ENCODE data around the gene GSTCD.

Gene GSTCD

GRCh38 chr4:105807496-105807895, 98.9 kb downstream of the GSTCD start:
- Histone ChIP-seq H3K27me3 (replicated peaks; ENCODE audit: control insufficient read depth, insufficient read depth, low read length) (no peaks in the 10 kb centered on the region), H3K36me3 (ENCODE audit: control insufficient read depth, insufficient read depth, low read length) (no peaks in the 10 kb centered on the region), H3K4me3 (replicated peaks; ENCODE audit: low read depth, low read length) (no peak overlapping the region)
- no peak for TF ChIP-seq CTCF (IDR thresholded peaks at IDR 0.05; ENCODE audit: insufficient read depth, low read length, poor library complexity, severe bottlenecking)
- no peak for DNase-seq (ENCODE audit: extremely low read depth, insufficient read length)

GRCh38 chr4:105808030-105808749, 99.6 kb downstream of the GSTCD start:
- H3K27me3 ChIP-seq (replicated peaks; ENCODE audit: control insufficient read depth, insufficient read depth, low read length), result no peaks in the 10 kb centered on the region
- H3K36me3 ChIP-seq (ENCODE audit: control insufficient read depth, insufficient read depth, low read length), result no peaks in the 10 kb centered on the region
- DNase-seq (ENCODE audit: extremely low read depth, insufficient read length), result no peak
- H3K4me3 ChIP-seq (replicated peaks; ENCODE audit: low read depth, low read length), result no peak overlapping the region
- no peak for TF ChIP-seq CTCF (IDR thresholded peaks at IDR 0.05; ENCODE audit: insufficient read depth, low read length, poor library complexity, severe bottlenecking)

- H3K4me3 ChIP-seq (replicated peaks; ENCODE audit: low read depth, low read length), result no peak overlapping the region
- TF ChIP-seq CTCF (IDR thresholded peaks at IDR 0.05; ENCODE audit: insufficient read depth, low read length, poor library complexity, severe bottlenecking), result no peak
- no peak for DNase-seq (ENCODE audit: extremely low read depth, insufficient read length)
- H3K36me3 ChIP-seq (ENCODE audit: control insufficient read depth, insufficient read depth, low read length), result no peaks in the 10 kb centered on the region
- H3K27me3 ChIP-seq (replicated peaks; ENCODE audit: control insufficient read depth, insufficient read depth, low read length), result no peaks in the 10 kb centered on the region
Observed at GRCh38 chr4:105808750-105809041, 100.1 kb downstream of the GSTCD start.

GRCh38 chr4:105815701-105816100, 107.1 kb downstream of the GSTCD start:
- no peak for DNase-seq (ENCODE audit: extremely low read depth, insufficient read length)
- H3K27me3 ChIP-seq (replicated peaks; ENCODE audit: control insufficient read depth, insufficient read depth, low read length), result no peaks in the 10 kb centered on the region
- H3K36me3 ChIP-seq (ENCODE audit: control insufficient read depth, insufficient read depth, low read length), result no peaks in the 10 kb centered on the region
- no peak overlapping the region for H3K4me3 ChIP-seq (replicated peaks; ENCODE audit: low read depth, low read length)
- no peak for TF ChIP-seq CTCF (IDR thresholded peaks at IDR 0.05; ENCODE audit: insufficient read depth, low read length, poor library complexity, severe bottlenecking)

GRCh38 chr4:105822061-105822460, 113.5 kb downstream of the GSTCD start:
- Histone ChIP-seq H3K36me3 (ENCODE audit: control insufficient read depth, insufficient read depth, low read length) (no peaks in the 10 kb centered on the region), H3K4me3 (replicated peaks; ENCODE audit: low read depth, low read length) (no peak overlapping the region), H3K27me3 (replicated peaks; ENCODE audit: control insufficient read depth, insufficient read depth, low read length) (no peaks in the 10 kb centered on the region)
- DNase-seq (ENCODE audit: extremely low read depth, insufficient read length), result no peak
- TF ChIP-seq CTCF (IDR thresholded peaks at IDR 0.05; ENCODE audit: insufficient read depth, low read length, poor library complexity, severe bottlenecking), result no peak

GRCh38 chr4:105828074-105828473, 119.5 kb downstream of the GSTCD start:
- DNase-seq (ENCODE audit: extremely low read depth, insufficient read length), result no peak
- TF ChIP-seq CTCF (IDR thresholded peaks at IDR 0.05; ENCODE audit: insufficient read depth, low read length, poor library complexity, severe bottlenecking), result no peak
- Histone ChIP-seq H3K36me3 (ENCODE audit: control insufficient read depth, insufficient read depth, low read length) (no peaks in the 10 kb centered on the region), H3K27me3 (replicated peaks; ENCODE audit: control insufficient read depth, insufficient read depth, low read length) (no peaks in the 10 kb centered on the region), H3K4me3 (replicated peaks; ENCODE audit: low read depth, low read length) (no peak overlapping the region)

Measured in GM06990 (cell line).